Neutrophil (primary cell): Measurements from ENCODE around the gene SLC4A4.

Experiments
- H3K27ac ChIP-seq: fragments of 200-600 bp; sonication (generic); 2 replicates; pipeline ENCODE4 v1.5.1; 2016; ENCODE audit warnings: mild to moderate bottlenecking, moderate library complexity
- H3K27me3 ChIP-seq: fragments of 200-600 bp; sonication (generic); 2 replicates; pipeline ENCODE4 v1.6.0; 2016; ENCODE audit warnings: mild to moderate bottlenecking
- H3K36me3 ChIP-seq: fragments of 200-600 bp; sonication (generic); 2 replicates; pipeline ENCODE4 v1.5.1; 2017
- H3K4me1 ChIP-seq, 2 experiments: fragments of 200-600 bp in 1 of 2; sonication (generic) in 1 of 2; 1 replicate in 1 of 2; 2 replicates in 1 of 2; pipeline versions ENCODE4 v1.5.1 to v1.6.1; 2013 to 2016; ENCODE audit warnings: low read depth in 1 of 2, low read length in 1 of 2, mild to moderate bottlenecking in 1 of 2, moderate library complexity in 1 of 2; ENCODE audit not compliant: control insufficient read depth in 1 of 2, insufficient read depth in 1 of 2
- H3K4me3 ChIP-seq, 2 experiments: fragments of 200-600 bp in 1 of 2; sonication (generic) in 1 of 2; 1 replicate in 1 of 2; 2 replicates in 1 of 2; pipeline ENCODE4 v1.5.1; 2013 to 2016; ENCODE audit warnings: low read depth in 1 of 2, low read length in 1 of 2, mild to moderate bottlenecking in 1 of 2, moderate library complexity in 1 of 2
- H3K9me3 ChIP-seq: fragments of 200-600 bp; sonication (generic); 2 replicates; pipeline ENCODE4 v1.5.1; 2016
- TF ChIP-seq, protein P1 (sequence below): fragments of 200-600 bp; sonication (generic); IDR thresholded peaks from 2 replicates; pipeline ENCODE4 v1.5.1; 2016; ENCODE audit warnings: antibody characterized with exemption

The SLC4A4 gene

DNA sequence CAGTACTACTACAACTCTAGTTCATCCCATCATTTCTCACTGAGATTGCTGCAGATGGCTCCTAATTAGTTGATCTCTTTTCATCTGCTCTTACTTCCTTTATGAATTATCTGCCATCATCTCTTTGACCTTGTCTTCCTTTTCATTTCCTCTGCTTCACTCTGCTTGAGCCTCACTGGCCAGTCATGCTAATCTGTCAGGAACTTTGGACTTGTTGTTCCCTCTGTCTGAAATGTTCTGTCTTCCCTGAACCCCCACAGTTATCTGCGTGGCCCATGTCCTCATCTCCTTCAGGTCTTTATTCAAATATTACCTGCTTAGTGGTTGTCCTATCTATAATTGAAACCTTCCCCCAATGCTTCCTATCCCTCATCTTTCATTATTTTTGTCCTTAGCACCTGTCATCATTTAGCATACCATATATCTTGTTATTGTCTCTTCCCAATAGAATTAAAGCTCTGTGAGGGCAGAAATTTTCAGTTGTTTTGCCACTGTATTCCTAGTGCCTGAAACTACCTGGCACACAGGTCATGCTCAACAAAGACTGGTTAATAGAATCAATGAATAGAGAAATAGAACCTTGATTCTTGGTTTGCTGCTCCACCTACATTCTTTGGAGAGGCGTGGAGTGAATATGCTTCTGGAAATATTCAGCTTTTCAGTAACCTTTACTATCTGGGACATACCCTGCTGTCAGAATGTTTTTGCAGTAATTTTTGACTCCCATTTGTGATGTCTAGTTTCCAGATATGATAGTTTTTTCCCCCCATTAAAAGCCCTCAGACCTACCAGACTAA, 5.0 kb downstream of the SLC4A4 start:
- TF ChIP-seq, protein P1, sequence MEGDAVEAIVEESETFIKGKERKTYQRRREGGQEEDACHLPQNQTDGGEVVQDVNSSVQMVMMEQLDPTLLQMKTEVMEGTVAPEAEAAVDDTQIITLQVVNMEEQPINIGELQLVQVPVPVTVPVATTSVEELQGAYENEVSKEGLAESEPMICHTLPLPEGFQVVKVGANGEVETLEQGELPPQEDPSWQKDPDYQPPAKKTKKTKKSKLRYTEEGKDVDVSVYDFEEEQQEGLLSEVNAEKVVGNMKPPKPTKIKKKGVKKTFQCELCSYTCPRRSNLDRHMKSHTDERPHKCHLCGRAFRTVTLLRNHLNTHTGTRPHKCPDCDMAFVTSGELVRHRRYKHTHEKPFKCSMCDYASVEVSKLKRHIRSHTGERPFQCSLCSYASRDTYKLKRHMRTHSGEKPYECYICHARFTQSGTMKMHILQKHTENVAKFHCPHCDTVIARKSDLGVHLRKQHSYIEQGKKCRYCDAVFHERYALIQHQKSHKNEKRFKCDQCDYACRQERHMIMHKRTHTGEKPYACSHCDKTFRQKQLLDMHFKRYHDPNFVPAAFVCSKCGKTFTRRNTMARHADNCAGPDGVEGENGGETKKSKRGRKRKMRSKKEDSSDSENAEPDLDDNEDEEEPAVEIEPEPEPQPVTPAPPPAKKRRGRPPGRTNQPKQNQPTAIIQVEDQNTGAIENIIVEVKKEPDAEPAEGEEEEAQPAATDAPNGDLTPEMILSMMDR = no peak
- H3K27ac ChIP-seq = no peak overlapping the region

DNA sequence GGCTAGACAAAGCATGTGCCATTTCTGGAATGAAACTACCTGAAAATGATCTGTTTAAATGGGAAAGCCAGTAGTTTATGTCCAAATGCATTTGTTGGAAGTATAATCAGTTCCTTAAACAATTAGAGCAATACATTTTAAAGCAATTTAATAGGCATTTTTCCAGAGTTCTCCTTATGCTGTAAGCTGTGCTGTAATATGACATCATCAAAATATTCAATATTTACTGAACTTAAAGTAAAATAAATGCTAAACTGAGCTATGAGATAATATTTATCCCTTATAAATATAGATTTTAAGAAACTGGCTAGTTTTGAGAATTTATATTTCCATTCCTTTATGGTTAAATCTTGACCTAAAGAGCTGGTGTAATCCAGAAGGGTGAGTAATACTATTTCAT, 7.9 kb downstream of the SLC4A4 start:
- no peaks in the 10 kb centered on the region for H3K4me1 ChIP-seq
- no peaks in the 10 kb centered on the region for H3K27me3 ChIP-seq
- TF ChIP-seq, protein P1 = no peak
- no peak overlapping the region for H3K4me3 ChIP-seq
- H3K9me3 ChIP-seq = no peaks in the 10 kb centered on the region
- no peak overlapping the region for H3K27ac ChIP-seq
- no peaks in the 10 kb centered on the region for H3K36me3 ChIP-seq

More for the DNA sequence above, 5.0 kb downstream of the SLC4A4 start:
- Histone ChIP-seq H3K4me3 (no peak overlapping the region), H3K27me3 (no peaks in the 10 kb centered on the region), H3K4me1 (no peaks in the 10 kb centered on the region), H3K9me3 (no peaks in the 10 kb centered on the region), H3K36me3 (no peaks in the 10 kb centered on the region)

DNA sequence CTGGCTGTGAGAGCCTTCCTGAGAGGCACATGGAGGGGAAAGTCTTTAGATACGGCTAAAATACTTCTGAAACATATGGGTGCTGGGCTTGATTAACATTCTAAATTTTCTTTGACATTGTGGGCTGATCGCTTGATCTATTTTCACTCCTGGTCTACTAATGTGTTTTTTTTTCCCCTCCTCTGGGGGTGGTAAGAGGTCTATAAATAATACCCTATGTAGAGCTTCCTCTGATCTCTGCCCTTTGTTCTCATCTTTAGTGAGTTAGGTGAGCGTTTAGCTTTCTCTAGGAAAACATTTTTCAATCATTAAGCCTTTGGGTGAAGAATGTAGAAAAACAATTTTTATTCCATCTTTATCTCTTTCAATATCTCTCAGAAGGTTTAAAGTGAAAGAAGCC, 9.8 kb downstream of the SLC4A4 start:
- no peaks in the 10 kb centered on the region for H3K27me3 ChIP-seq
- no peaks in the 10 kb centered on the region for H3K9me3 ChIP-seq
- no peak overlapping the region for H3K4me3 ChIP-seq
- H3K4me1 ChIP-seq = no peaks in the 10 kb centered on the region
- TF ChIP-seq, protein P1 = no peak
- no peak overlapping the region for H3K27ac ChIP-seq
- H3K36me3 ChIP-seq = no peaks in the 10 kb centered on the region

DNA sequence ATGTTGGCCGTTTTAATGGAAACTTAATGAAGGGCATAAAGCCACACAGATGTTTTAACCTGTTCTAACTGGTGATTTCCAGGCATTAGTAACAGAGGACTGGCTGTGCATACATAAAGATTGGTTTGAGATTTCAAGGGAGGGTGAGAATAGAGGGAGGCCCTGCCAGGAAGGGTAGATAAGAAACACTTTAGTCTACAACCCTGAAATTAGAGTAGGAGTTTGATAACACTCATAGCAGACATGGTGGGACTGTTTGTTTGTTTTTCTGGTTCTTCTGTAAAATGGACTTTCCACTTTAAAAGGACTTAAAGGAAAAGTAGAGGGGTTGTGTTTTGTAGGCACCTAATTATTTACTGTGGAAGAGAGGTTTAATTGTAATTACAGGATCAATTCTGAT, 16.2 kb downstream of the SLC4A4 start:
- TF ChIP-seq, protein P1 = no peak
- Histone ChIP-seq H3K36me3 (no peaks in the 10 kb centered on the region), H3K27me3 (no peaks in the 10 kb centered on the region), H3K4me1 (no peaks in the 10 kb centered on the region), H3K4me3 (no peak overlapping the region), H3K27ac (no peak overlapping the region), H3K9me3 (no peaks in the 10 kb centered on the region)

DNA sequence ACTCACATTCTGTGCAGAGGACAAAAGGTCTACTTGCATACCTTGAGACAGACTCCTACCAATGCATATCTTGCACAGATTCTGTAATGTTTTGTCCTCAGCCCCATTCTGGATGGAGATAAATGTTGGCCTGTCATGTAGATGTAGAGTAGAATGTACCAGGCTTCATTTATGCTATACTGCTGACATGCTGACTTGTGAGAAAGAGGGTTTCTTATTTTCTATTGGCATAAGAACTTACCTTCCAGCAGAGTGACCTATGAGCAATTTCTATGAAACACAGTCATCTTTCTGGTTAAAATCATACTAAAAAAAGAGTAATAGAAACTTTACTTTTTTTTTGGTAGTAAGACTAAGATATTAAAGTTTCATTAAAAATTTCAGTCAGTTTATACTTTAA, 17.2 kb downstream of the SLC4A4 start:
- Histone ChIP-seq H3K36me3 (no peaks in the 10 kb centered on the region), H3K4me3 (no peak overlapping the region), H3K27ac (no peak overlapping the region), H3K27me3 (no peaks in the 10 kb centered on the region), H3K4me1 (no peaks in the 10 kb centered on the region), H3K9me3 (no peaks in the 10 kb centered on the region)
- TF ChIP-seq, protein P1 = no peak
